HepG2 (cell line): ENCODE data around the gene C14orf93. TPM values are rescaled to one million over a fixed set of nuclear protein-coding genes. Genes with fewer than 3 reads are reported as not detected.
A peak's percentile ranks its signal among the peaks of the same experiment; 100 is the strongest.

Experiments used
- ARID5B ChIP-seq: IDR thresholded peaks from 2 replicates; pipeline ENCODE4 v1.4.0; 2020; ENCODE audit warnings: mild to moderate bottlenecking, missing genetic modification reagents
- FOXO4 ChIP-seq: sonication (generic); formaldehyde crosslinking; conservative IDR thresholded peaks from 2 replicates; pipeline ENCODE4 v1.8.1; 2023; ENCODE audit warnings: missing genetic modification reagents
- RCOR2 ChIP-seq: IDR thresholded peaks from 2 replicates; pipeline ENCODE4 v1.6.1; 2016; ENCODE audit warnings: missing biosample characterization, missing genetic modification reagents
- TEAD2 ChIP-seq: sonication (generic); formaldehyde crosslinking; IDR thresholded peaks from 2 replicates; pipeline ENCODE4 v1.9.0; 2021; ENCODE audit warnings: missing genetic modification reagents
- ZBED4 ChIP-seq: sonication (generic); formaldehyde crosslinking; IDR thresholded peaks from 2 replicates; pipeline ENCODE4 v1.4.0; 2020; ENCODE audit warnings: missing genetic modification reagents, borderline replicate concordance
- ZBTB39 ChIP-seq: sonication (generic); formaldehyde crosslinking; IDR thresholded peaks from 2 replicates; pipeline ENCODE4 v1.5.0; 2020; ENCODE audit warnings: missing genetic modification reagents
- polyA plus RNA-seq, 8 experiments: library from polyadenylated mRNA; depleted of rRNA in 3 of 8; stranded (reverse) in 7 of 8; unstranded in 1 of 8; fragments of >200 nt; fragmentation: Illumina TruSeq in 4 of 8; extraction: Trizol in 4 of 8; gene quantifications; 2 replicates each; pipeline versions ENCODE4 v1.2.1 to v1.2.3, GENCODE V29; 2011 to 2016; ENCODE audit warnings: low read depth in 4 of 8, missing spikeins in 1 of 8, mixed read lengths in 1 of 8; ENCODE audit not compliant: insufficient read depth in 1 of 8
- total RNA-seq, 5 experiments: library from RNA; depleted of rRNA; stranded (reverse); fragments of >200 nt; fragmentation: Illumina TruSeq; extraction: Trizol; gene quantifications; 2 replicates each; pipeline ENCODE4 v1.2.3, GENCODE V29; 2016; ENCODE audit warnings: low read depth in 1 of 5

Gene C14orf93
- total and polyA plus RNA-seq, 2 of the 13 experiments (the other 11 are each of a cell fraction or from before 2014, with no cell fraction given): 11.4 to 22.5 TPM

- 0 out of 2 replicates have a peak, but pooled peaks have one; percentile 28 for TF ChIP-seq RCOR2 (CRISPR knock-in tag)
- 0 out of 2 replicates have a peak, but pooled peaks have one; percentile 70 for TF ChIP-seq FOXO4
- peak; percentile 95 for TF ChIP-seq ZBTB39 (CRISPR knock-in tag)
- TF ChIP-seq ARID5B: 0 out of 2 replicates have a peak, but pooled peaks have one; percentile 12
- no peak for TF ChIP-seq ZBED4 (CRISPR knock-in tag)
- no peak for TF ChIP-seq TEAD2 (CRISPR knock-in tag)
- TF ChIP-seq, all 625 proteins: peak for 6
Measured at GRCh38 chr14:22962061-22962676, 47.8 kb downstream of the C14orf93 start (continued).
